Right lobe of liver (tissue), 6 donors: Measurements from ENCODE around the gene TP53RK. TPM values are rescaled to one million over a fixed set of nuclear protein-coding genes. Genes with fewer than 3 reads are reported as not detected.

Experiments
- ATAC-seq, 4 donors: fragments of 200-7000 bp; cut with Tn5 transposase; one replicate each; pipeline ENCODE4 v1.9.1; 2020; ENCODE audit warnings: mild to moderate bottlenecking in 4 of 4, moderate library complexity in 4 of 4
- DNase-seq, 3 donors: peaks; one replicate each; pipeline ENCODE4 v3.0.0-alpha.2; 2020
- H3K27ac ChIP-seq, 3 donors: fragments of 200-600 bp; one replicate each; pipeline ENCODE4 v1.8.0; 2022
- H3K27me3 ChIP-seq, 2 donors: fragments of 200-600 bp; one replicate each; pipeline ENCODE4 v1.8.0; 2022
- H3K36me3 ChIP-seq, 4 donors: fragments of 200-600 bp; sonication (generic) in 1 of 4; one replicate each; pipeline versions ENCODE4 v1.5.1 to v1.8.0; 2017 to 2022; ENCODE audit warnings: control low read depth in 1 of 4
- H3K4me1 ChIP-seq, 4 donors: fragments of 200-600 bp; sonication (generic) in 1 of 4; one replicate each; pipeline versions ENCODE4 v1.5.1 to v1.8.0; 2017 to 2022; ENCODE audit warnings: control low read depth in 1 of 4
- H3K4me3 ChIP-seq, 3 donors: fragments of 200-600 bp; one replicate each; pipeline ENCODE4 v1.8.0; 2022
- H3K9me3 ChIP-seq, 4 donors: fragments of 200-600 bp; sonication (generic) in 1 of 4; one replicate each; pipeline versions ENCODE4 v1.5.1 to v1.8.0; 2017 to 2022; ENCODE audit warnings: control low read depth in 1 of 4
- POLR2A ChIP-seq: fragments of 450-650 bp; IDR thresholded peaks from one replicate; pipeline ENCODE4 v1.6.1; 2017; ENCODE audit warnings: antibody characterized with exemption, mild to moderate bottlenecking
- WGBS: methylation state at CpG from one replicate; pipeline ENCODE4 v1.1.6; 2018; ENCODE audit warnings: low coverage, low lambda C conversion rate; ENCODE audit not compliant: insufficient coverage; ENCODE audit errors: missing lambda C conversion rate; 5-methylcytosine and 5-hydroxymethylcytosine counted together
- intact Hi-C, 2 donors: fragments of 100-400 bp; cut with DNase I; formaldehyde crosslinking; loops; one replicate each; pipeline versions ENCODE4 v1.11.2 to v1.14.1; 2022
- total RNA-seq, 6 experiments: library from RNA; depleted of rRNA in 2 of 6; stranded (reverse); fragments of >200 nt in 2 of 6; fragmentation: NEBNext Ultra II Directional in 3 of 6; extraction: Animal tissue kit (Norgen Biotek cat#: 25700) in 3 of 6; gene quantifications; one replicate each; pipeline versions ENCODE4 v1.1.0 to v1.2.4, GENCODE V29; 2016 to 2023
- TF ChIP-seq, protein P1 (sequence below), 4 donors: fragments of 200-600 bp in 3 of 4; fragments of 450-650 bp in 1 of 4; IDR thresholded peaks; one replicate each; pipeline versions ENCODE4 v1.5.1 to v1.8.0; 2016 to 2022; ENCODE audit warnings: antibody characterized with exemption in 4 of 4, mild to moderate bottlenecking in 2 of 4
- donor health status: DM: no; HTN: yes; CAD: no.
- donor health status: DM: no; HTN: no; CAD: no.
- donor health status: DM: no; HTN: no; CAD: no.
- donor health status: DM: no; HTN: yes; CAD: no.
- donor health status: DM: no; HTN: yes; CAD: no.

The TP53RK gene
- total RNA-seq, 6 experiments from 2014 or later = 3.1 to 10.0 (median 5.2) TPM

DNA sequence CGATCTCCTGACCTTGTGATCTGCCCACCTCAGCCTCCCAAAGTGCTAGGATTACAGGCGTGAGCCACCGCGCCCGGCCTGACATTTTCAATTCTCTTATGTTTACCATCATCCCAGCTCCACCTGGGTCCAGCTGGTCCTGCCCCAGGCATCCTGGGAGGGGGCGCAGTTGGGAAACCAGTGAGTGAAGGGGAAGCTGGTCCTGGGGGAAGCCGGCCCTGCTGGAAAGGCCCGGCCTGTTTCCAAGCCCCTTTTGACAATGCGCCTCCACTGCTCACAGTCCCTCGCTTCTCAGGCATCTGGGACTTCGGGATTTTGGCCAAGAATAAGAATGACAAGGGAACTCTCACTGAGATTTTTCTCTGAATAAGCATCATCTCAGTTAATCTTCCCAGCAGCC is 52.2 kb downstream of the TP53RK start:
- no peaks in the 10 kb centered on the region for H3K27me3 ChIP-seq
- intact Hi-C loops = no loop called here
- no peak overlapping the region for H3K4me3 ChIP-seq
- peaks cover 0 to 23% (median 6%) of the 10 kb centered on the region in 4 donors for H3K4me1 ChIP-seq
- WGBS = 81% methylated on average over 5 of the region's 11 CpGs
- no peak for DNase-seq
- H3K27ac ChIP-seq = no peak overlapping the region
- no peaks in the 10 kb centered on the region for H3K36me3 ChIP-seq
- TF ChIP-seq, protein P1, sequence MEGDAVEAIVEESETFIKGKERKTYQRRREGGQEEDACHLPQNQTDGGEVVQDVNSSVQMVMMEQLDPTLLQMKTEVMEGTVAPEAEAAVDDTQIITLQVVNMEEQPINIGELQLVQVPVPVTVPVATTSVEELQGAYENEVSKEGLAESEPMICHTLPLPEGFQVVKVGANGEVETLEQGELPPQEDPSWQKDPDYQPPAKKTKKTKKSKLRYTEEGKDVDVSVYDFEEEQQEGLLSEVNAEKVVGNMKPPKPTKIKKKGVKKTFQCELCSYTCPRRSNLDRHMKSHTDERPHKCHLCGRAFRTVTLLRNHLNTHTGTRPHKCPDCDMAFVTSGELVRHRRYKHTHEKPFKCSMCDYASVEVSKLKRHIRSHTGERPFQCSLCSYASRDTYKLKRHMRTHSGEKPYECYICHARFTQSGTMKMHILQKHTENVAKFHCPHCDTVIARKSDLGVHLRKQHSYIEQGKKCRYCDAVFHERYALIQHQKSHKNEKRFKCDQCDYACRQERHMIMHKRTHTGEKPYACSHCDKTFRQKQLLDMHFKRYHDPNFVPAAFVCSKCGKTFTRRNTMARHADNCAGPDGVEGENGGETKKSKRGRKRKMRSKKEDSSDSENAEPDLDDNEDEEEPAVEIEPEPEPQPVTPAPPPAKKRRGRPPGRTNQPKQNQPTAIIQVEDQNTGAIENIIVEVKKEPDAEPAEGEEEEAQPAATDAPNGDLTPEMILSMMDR (IDR thresholded peaks at IDR 0.05) = no peak
- TF ChIP-seq POLR2A = no peak
- no peaks in the 10 kb centered on the region for H3K9me3 ChIP-seq
- ATAC-seq = no peak

DNA sequence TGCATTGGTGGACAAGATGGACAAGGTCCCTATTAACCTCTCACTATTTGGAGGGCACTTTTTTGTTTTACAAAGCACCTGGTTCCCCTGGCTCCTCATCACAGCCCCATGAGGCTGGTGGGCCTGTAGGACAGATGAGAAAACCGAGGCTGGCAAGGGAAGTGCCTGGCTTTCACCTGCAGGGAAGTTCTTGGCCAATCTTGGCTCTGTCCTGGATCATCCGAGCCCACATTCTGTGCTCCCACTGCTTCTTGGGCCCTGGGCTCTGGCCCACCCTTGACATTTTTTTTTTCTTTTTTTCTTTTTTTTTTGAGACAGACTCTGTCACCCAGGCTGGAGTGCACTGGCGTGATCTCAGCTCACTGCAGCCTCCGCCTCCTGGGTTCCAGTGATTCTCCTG is 52.7 kb downstream of the TP53RK start:
- H3K9me3 ChIP-seq = no peaks in the 10 kb centered on the region
- no peak overlapping the region for H3K27ac ChIP-seq
- H3K36me3 ChIP-seq = no peaks in the 10 kb centered on the region
- TF ChIP-seq, protein P1 (IDR thresholded peaks at IDR 0.05) = no peak
- TF ChIP-seq POLR2A = no peak
- ATAC-seq (no peak), DNase-seq (no peak)
- H3K4me1 ChIP-seq = peaks cover 0 to 23% (median 6%) of the 10 kb centered on the region in 4 donors
- intact Hi-C loops = no loop called here
- no peaks in the 10 kb centered on the region for H3K27me3 ChIP-seq
- H3K4me3 ChIP-seq = no peak overlapping the region
- no CpG with 5 or more reads among the region's 4 CpGs for WGBS

DNA sequence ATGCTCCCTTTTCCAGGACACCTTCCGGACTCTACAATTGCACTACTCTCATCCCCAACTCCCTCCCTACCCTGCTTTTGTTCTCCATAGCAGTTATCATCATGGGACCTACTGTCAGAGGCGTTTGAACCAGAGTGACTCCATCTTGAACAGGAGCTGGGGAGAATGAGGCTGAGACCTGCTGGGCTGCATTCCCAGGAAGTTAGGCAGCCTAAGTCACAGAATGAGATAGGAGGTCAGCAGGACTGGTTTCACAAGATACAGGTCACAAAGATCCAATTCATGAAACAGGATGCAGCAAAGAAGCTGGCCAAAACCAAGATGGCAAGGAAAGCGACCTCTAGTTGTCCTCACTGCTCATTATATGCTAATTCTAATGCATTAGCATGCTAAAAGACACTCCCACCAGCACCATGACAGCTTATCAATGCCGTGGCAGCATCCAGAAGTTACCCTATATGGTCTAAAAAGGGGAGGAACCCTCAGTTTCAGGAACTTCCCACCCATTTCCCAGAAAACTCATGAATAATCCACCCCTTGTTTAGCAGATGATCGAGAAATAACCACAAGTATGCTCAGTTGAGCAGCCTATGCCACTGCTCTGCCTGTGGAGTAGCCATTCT is 53.6 kb downstream of the TP53RK start:
- TF ChIP-seq, protein P1 (IDR thresholded peaks at IDR 0.05) = no peak
- no peak for TF ChIP-seq POLR2A
- DNase-seq (no peak), ATAC-seq (no peak)
- no peak overlapping the region for H3K4me3 ChIP-seq
- H3K36me3 ChIP-seq = no peaks in the 10 kb centered on the region
- H3K27ac ChIP-seq = no peak overlapping the region
- intact Hi-C loops = no loop called here
- no peaks in the 10 kb centered on the region for H3K9me3 ChIP-seq
- peaks cover 0 to 19% (median 3%) of the 10 kb centered on the region in 4 donors for H3K4me1 ChIP-seq
- WGBS = 87% methylated on average over 5 of the region's 5 CpGs
- no peaks in the 10 kb centered on the region for H3K27me3 ChIP-seq

DNA sequence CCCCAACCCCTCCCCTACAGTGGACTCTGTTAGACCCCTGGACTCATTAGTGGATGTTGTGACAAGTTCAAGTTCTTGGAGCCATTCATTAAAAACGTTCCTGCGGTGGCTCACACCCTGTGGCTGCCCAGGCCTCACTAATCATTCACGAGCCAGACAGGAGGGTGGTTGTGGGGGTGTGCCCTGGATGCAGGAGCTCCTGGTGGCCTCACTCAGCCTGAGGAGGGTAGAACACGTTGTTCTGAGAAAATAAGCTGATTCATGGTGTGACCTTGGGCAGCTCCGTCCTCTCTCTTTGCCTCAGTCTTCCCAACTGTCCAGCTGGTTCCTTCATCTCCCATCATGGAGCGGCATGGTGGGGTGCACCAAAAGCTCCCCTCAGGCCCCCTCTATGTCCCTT is 54.7 kb downstream of the TP53RK start:
- Histone ChIP-seq H3K36me3 (no peaks in the 10 kb centered on the region), H3K27ac (no peak overlapping the region), H3K9me3 (no peaks in the 10 kb centered on the region), H3K4me3 (no peak overlapping the region), H3K4me1 (peaks cover 0 to 11% (median 0%) of the 10 kb centered on the region in 4 donors), H3K27me3 (no peaks in the 10 kb centered on the region)
- intact Hi-C loops = no loop called here
- ATAC-seq (no peak), DNase-seq (no peak)
- TF ChIP-seq, protein P1 (IDR thresholded peaks at IDR 0.05) = no peak
- TF ChIP-seq POLR2A = no peak
- WGBS = 100% methylated on average over 1 of the region's 6 CpGs

Other genes with a start within 250 kb of the TP53RK start
- 1 to 10 TPM in 3 of 6 experiments, under 1 TPM in 3; 0.55 to 2.8 (median 1.3) TPM for gene ZNF334, start 175.9 kb downstream of the TP53RK start, total RNA-seq
- not detected for gene OCSTAMP, start 138.8 kb downstream of the TP53RK start, total RNA-seq
- gene SLC13A3, start 38.0 kb downstream of the TP53RK start, total RNA-seq = 10 to 100 TPM in 3 of 6 experiments, 1 to 10 TPM in 3; 3.7 to 14.6 (median 9.3) TPM
- gene SLC2A10, start 20.2 kb upstream of the TP53RK start, total RNA-seq = 10 to 100 TPM; 35.4 to 47.3 (median 42.7) TPM
- gene EYA2, start 205.4 kb upstream of the TP53RK start, total RNA-seq = 1 to 10 TPM in 1 of 6 experiments, under 1 TPM in 5; 0.12 to 3.0 (median 0.49) TPM